ENCODE results near the gene MICAL1.

The MICAL1 gene

GRCh38 chr6:109472132-109472995 lies 16.8 kb upstream of the MICAL1 start:
- Histone ChIP-seq H3K4me3 (ENCODE audit: low read depth, low read length) (no peak overlapping the region), H3K27me3 (ENCODE audit: control insufficient read depth, insufficient read depth, low read length) (no peaks in the 10 kb centered on the region), H3K9ac (no peak overlapping the region), H3K36me3 (ENCODE audit: control insufficient read depth, insufficient read depth, low read length) (no peaks in the 10 kb centered on the region), H2AFZ (no peak overlapping the region), H3K9me3 (ENCODE audit: control insufficient read depth, low read length) (no peaks in the 10 kb centered on the region), H3K4me1 (no peaks in the 10 kb centered on the region), H3K79me2 (peaks cover 8% of the 10 kb centered on the region), H3K4me2 (ENCODE audit: low read length) (no peak overlapping the region), H3K27ac (no peak overlapping the region)
- TF ChIP-seq CTCF (IDR thresholded peaks at IDR 0.05): no peak

GRCh38 chr6:109471105-109471810 lies 15.7 kb upstream of the MICAL1 start:
- peaks cover 6% of the 10 kb centered on the region for H3K79me2 ChIP-seq
- H3K27me3 ChIP-seq (ENCODE audit: control insufficient read depth, insufficient read depth, low read length): no peaks in the 10 kb centered on the region
- no peak for TF ChIP-seq CTCF (IDR thresholded peaks at IDR 0.05)
- H2AFZ ChIP-seq: no peak overlapping the region
- peaks cover under 1% of the 10 kb centered on the region for H3K4me1 ChIP-seq
- H3K4me3 ChIP-seq (ENCODE audit: low read depth, low read length): no peak overlapping the region
- H3K9ac ChIP-seq: no peak overlapping the region
- H3K4me2 ChIP-seq (ENCODE audit: low read length): no peak overlapping the region
- H3K9me3 ChIP-seq (ENCODE audit: control insufficient read depth, low read length): no peaks in the 10 kb centered on the region
- H3K36me3 ChIP-seq (ENCODE audit: control insufficient read depth, insufficient read depth, low read length): no peaks in the 10 kb centered on the region
- no peak overlapping the region for H3K27ac ChIP-seq

GRCh38 chr6:109469591-109470189 lies 14.1 kb upstream of the MICAL1 start:
- H3K27ac ChIP-seq: no peak overlapping the region
- H3K79me2 ChIP-seq: peaks cover 6% of the 10 kb centered on the region
- peaks cover 5% of the 10 kb centered on the region for H3K4me1 ChIP-seq
- no peaks in the 10 kb centered on the region for H3K36me3 ChIP-seq (ENCODE audit: control insufficient read depth, insufficient read depth, low read length)
- no peaks in the 10 kb centered on the region for H3K27me3 ChIP-seq (ENCODE audit: control insufficient read depth, insufficient read depth, low read length)
- no peak overlapping the region for H3K4me2 ChIP-seq (ENCODE audit: low read length)
- no peak overlapping the region for H3K4me3 ChIP-seq (ENCODE audit: low read depth, low read length)
- H2AFZ ChIP-seq: no peak overlapping the region
- no peak for TF ChIP-seq CTCF (IDR thresholded peaks at IDR 0.05)
- no peak overlapping the region for H3K9ac ChIP-seq
- no peaks in the 10 kb centered on the region for H3K9me3 ChIP-seq (ENCODE audit: control insufficient read depth, low read length)

GRCh38 chr6:109467696-109468095 lies 12.1 kb upstream of the MICAL1 start:
- no peak overlapping the region for H3K27ac ChIP-seq
- no peaks in the 10 kb centered on the region for H3K36me3 ChIP-seq (ENCODE audit: control insufficient read depth, insufficient read depth, low read length)
- H2AFZ ChIP-seq: no peak overlapping the region
- H3K79me2 ChIP-seq: peaks cover 6% of the 10 kb centered on the region
- peaks cover 5% of the 10 kb centered on the region for H3K4me1 ChIP-seq
- no peak overlapping the region for H3K9ac ChIP-seq
- H3K9me3 ChIP-seq (ENCODE audit: control insufficient read depth, low read length): no peaks in the 10 kb centered on the region
- no peak overlapping the region for H3K4me2 ChIP-seq (ENCODE audit: low read length)
- H3K27me3 ChIP-seq (ENCODE audit: control insufficient read depth, insufficient read depth, low read length): no peaks in the 10 kb centered on the region
- no peak for TF ChIP-seq CTCF (IDR thresholded peaks at IDR 0.05)
- no peak overlapping the region for H3K4me3 ChIP-seq (ENCODE audit: low read depth, low read length)
